ENCODE data around the gene TRAK1.
"Not testable (repeated sequence)": the region's sequence is repeated elsewhere in the genome, so short reads cannot be mapped to it uniquely, and the experiment has no call there.

The TRAK1 gene, protein sequence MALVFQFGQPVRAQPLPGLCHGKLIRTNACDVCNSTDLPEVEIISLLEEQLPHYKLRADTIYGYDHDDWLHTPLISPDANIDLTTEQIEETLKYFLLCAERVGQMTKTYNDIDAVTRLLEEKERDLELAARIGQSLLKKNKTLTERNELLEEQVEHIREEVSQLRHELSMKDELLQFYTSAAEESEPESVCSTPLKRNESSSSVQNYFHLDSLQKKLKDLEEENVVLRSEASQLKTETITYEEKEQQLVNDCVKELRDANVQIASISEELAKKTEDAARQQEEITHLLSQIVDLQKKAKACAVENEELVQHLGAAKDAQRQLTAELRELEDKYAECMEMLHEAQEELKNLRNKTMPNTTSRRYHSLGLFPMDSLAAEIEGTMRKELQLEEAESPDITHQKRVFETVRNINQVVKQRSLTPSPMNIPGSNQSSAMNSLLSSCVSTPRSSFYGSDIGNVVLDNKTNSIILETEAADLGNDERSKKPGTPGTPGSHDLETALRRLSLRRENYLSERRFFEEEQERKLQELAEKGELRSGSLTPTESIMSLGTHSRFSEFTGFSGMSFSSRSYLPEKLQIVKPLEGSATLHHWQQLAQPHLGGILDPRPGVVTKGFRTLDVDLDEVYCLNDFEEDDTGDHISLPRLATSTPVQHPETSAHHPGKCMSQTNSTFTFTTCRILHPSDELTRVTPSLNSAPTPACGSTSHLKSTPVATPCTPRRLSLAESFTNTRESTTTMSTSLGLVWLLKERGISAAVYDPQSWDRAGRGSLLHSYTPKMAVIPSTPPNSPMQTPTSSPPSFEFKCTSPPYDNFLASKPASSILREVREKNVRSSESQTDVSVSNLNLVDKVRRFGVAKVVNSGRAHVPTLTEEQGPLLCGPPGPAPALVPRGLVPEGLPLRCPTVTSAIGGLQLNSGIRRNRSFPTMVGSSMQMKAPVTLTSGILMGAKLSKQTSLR
- 42.8 to 60.8 (median 44.1) reads per million in 4 donors for total RNA-seq

DNA sequence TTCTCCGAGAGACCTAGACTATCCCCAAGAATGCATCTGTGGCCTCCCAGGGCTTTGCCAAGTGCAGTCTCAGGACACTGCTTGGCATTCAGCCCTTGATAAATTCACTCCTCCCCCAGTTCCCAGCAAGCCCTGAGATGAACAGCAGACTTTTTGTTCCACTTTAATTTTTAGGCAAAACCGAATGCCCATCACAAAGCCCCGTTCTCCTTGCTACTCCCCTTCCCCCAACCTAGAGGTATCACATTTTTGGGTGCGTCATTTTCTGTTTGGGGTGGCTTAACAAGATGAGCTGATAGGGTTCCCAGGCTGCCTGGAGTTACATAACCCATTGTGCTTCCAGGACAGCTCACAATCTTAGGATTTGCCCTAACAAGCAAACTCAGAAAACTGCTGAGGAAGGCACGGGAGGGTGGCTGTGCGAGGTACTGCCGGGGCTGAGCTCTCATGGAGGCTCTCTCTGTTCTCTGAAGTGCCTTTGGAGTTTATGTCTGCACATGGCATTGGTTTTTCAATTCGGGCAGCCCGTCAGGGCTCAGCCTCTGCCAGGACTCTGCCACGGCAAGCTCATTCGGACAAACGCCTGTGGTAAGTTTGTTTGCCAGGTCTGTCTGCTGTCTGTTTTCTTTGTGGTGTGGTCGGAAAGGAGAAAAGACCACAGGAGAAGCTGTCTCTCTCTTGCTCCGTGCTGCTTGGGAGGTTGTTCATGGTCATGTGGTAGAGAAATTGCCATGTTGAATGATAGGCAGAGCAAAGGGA, at the start of gene TRAK1:
Gene TRAK1, plus strand, starts transcription at position 385 of the 759 bp plus-strand sequence. Its CDS starts 113 bp downstream, at position 498.
- DNase-seq = no peak

DNA sequence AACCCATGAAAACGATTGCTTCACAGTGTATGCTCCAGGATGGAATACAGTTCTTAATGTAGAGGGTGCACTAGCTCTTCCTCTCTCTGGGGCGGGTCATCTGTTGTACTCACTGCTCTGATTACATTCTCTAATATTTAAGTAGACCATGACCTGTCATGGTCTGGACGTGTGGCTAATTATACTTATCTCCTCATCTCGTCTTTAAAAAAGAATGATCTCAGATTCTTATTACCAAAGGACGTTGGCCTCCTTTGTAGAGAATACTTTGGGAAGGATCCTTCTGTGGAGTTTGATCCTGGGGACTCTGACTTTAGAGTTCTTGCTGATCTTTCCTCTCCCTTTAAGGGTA, 48.4 kb upstream of the TRAK1 start:
- no peak for DNase-seq

DNA sequence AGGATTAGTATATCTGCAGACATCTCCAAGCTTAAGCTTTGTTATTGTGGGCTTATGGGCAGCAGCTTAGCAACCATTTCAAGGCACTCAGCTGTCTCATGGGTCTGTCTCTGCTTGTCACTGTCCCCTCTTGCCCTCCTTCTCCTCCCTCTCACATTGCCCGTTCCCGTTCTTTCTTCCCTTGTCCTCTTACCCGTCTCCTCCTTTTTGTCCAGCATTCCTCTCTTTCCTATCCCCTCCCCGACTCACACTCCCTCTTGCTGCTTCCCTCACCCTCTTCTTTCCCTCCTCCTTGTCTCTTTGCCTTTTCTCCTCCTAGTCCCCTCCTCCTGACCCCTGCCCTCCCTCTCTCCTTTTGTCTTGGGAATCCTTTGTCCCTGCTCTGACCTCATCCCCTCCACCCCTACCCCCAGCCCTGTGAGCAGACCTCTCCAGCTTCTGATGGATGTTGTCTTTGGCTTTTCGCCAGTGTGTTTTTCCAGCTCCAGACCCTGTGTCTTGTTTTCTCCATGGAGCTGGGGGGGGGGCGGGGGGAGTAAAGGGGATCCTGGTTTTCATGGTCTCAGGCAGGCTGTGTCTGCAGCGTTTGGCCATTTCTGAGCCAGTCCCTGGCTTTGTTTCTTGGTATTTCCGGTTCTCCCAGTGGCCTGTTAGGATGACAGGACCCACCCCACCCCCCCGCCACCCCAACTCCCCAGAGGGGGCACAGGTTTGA, 47.9 kb upstream of the TRAK1 start:
- no peak for DNase-seq

DNA sequence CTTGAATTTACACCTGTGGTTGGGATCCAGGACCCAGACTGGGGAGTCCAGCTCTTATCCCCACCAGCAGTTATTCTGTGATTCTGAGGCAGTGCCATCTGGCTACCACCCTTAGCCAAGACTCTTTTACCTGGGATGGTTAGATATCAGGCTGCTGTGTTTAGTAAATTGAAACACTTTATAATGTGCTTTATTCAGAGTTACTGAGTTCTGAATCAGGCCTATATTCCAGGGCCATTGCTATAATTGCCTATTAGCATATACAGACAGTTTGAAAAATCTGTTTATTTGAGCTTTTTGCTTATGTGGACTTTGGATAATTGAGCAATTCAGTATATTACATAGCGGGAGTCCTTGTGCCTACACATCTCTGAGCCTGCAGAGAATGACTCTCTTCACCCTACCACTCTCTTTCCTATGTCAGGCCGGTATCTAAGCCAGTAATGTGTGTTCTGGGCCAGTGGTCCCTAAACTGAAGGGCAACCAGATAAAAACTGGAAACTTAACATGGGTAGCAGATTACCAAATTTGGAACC, 45.4 kb upstream of the TRAK1 start:
- DNase-seq = no peak

DNA sequence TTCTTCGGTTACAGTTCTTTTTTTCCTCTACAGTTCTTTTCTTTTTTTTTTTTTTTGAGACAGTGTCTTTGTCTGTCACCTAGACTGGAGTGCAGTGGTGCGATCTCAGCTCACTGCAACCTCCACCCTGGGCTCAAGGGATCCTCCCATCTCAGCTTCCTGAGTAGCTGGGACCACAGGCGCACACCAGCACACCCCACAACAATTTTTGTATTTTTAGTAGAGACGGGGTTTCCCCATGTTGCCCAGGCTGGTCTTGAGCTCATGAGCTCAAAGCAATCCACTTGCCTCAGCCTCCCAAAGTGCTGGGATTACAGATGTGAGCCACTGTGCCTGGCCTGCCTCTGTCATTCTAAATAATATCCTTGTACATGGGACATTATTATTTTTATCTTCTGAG, 42.6 kb upstream of the TRAK1 start:
- DNase-seq = not testable (repeated sequence)

DNA sequence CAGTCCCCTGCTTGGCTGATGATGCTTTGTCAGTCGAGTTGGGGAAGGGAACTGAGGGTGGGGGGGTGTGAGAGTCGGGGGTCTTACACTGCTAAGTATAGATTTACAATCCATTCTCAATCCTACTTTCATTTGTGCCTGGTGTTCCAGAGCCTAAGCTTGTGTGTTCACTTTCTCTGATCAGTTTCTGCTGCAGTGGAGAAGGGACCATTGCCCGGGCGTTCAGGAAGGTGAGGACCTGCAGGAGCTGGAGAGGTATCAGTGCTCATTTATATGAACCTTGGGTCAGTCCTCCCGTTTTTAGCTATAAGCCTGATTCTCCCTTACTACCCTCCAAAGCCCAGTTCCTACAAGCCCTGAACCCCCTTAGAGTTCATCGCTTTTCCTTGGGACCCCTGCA, 41.0 kb upstream of the TRAK1 start:
- DNase-seq = no peak

DNA sequence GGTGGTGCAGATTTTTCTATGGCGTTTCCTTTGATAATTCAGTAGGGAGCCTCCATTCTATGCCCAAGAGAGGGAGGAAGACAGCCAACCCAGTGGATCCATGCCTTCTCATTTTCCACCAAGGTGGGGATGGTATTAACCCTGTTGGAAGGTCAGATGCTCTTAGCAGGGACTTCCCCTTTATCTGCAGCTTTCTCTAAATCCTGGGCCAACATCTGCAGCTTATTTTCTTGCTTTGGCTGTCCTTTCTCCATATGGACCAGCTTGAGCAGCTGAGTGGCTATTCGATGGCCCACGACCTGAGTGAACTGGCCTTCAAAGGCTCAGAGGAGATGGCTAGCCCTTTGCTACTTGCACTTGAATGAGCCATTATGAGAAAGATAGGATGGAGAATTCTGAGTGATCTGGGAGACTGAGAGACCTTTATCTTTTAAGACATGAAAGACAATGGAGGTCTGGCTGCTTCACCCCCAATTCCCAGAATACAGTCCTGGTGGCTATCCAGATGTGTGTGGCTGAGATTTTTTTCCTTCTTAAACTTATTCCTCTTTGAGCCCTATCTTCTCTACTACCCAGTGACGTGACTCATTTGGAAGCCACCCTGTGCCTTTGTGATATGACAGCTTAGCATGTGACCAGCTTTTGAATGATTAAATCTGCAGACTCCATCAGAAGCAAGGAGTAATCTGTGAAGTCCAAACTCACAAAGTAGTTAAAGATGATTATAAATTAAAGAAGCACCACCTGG, 39.6 kb upstream of the TRAK1 start:
- no peak for DNase-seq

DNA sequence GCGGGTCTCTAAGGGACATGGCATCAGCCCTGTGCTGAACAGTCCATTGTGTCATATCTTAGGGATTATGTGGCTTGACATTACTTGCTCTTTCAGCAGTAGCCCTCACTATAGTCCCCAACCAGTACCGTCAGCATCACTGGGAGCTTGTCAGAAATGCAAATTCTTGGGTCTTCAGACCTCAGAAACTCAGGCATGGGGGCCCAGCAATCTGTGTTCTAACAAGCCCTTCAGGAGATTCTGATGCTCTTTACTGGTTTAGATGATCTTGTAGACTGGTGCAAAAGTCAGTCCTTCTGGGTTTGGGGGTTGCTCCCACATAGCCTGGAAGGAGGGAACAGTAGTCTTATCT, 39.0 kb upstream of the TRAK1 start:
- DNase-seq = no peak

DNA sequence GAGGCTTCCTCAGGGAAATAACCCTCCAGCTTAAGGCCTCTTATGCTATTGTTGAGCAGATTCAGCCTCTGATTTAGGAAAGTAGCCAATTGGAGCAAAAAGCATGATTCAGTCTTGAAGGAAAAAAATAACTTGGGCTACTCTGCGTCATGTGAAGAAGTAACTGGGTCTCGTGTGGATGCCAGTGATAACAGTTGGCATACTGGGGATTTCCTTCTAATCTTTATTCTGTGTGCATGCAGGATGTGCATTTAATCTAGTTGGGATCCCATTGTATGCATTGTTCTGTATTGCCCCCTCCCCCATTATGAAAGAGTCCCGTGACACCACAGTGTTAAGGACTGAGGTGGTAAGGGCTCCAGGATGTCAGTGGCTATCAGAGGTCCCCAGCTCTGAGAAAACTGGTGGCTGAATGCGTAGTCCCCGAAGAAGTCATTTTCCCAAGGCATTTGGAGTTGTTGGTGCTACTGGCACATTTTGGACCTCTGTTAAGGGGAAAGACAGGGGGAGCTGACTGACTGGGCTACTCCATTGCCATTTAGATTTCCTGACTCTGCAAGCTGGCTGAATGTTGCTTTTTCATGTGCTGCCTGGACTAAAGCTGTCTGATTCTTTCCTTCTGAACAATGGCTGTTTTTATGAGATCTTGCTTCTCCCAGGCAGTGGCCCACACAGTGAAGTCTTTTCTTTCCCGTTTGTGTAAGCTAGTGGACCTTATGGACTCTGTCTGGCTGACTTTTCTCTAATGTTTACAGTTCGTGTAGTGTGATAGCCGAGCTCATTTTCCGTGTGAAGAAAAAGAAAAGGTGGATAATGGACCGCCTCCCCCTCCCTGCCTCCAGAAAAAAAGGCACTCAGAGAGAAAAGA, 38.4 kb upstream of the TRAK1 start:
- no peak for DNase-seq

DNA sequence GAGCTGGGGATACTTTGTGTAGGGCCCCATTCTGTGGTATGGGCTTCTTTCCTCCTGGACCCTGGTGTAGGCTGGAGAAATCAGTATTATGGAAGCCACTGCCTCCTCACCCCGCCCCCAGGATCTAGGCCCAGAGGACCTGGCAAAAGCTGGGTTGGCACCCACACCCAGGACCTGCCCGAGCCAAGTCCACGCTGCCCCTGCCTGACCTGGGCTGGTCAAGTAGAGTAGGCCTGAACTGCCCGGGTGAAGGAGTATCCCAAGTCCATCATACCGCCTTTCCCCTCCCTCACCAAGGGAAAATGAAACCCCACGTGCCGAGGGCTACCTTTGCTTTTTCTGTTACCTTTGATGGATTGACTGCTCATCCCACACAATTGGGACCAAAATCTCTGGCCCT, 37.7 kb upstream of the TRAK1 start:
- no peak for DNase-seq

DNA sequence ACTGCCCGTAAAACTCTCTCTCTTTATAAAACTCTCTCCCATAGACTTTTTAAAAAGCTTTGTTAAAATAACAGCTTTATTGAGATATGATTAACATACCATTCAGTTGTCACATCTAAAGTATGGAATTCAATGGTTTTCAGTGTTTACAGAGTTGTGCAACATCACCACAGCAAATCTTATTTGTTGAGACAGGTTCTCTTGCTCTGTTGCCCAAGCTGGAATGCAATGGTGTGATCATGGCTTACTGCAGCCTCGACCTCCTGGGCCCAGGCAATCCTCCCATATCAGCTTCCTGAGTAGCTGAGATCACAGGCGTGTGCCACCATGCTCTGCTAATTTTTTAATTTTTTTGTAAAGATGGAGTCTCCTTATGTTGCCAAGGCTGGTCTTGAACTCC, 35.9 kb upstream of the TRAK1 start:
- no peak for DNase-seq

DNA sequence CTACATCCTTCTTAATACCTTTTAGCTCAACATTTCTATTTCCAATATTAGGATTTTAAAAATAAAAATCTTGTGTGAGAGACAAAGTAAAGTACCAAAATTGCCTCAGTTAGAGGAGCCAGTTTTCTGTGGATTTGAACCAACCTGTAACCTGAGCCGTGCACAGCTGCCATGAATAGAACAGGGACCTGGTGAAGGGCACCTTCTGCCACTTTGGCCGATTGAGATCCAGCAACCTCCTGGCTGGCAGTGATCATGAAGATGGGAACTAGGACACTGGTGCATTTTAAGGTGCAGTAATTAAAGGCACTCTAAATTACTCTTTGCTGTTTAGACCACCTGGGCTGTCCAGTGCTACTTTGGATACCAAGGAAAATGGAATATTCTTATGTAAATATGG, 34.3 kb upstream of the TRAK1 start:
- no peak for DNase-seq

DNA sequence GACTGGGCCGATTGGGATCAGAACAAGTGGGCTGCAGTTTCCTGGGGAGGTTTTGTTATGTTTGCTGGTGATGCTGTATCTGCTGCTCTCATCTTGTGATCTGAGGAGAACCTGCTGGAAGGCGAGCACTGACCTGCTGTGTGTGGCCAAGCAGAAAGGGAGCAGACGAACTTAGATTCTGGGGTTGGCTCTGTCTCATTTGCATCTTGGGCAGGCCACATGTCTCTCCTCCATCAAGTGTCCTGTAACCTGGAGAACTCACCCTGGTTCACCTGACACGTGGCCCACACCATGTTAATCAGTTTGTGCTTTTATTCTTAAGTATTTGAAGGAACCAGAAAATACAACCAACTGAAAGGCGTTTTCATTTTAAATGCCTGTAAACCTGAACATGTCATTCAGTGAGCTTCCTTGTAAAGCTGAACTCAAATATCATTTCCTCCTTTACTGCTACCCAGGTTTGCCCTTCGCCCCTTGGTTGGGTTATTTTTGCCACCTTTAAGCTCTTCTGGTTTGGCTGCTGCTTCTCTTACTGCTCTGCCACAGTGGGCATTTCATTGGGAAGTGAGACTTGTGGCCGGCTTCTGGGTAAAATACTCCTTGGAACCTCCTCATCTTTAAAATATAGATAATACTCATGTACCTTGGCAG, 33.5 kb upstream of the TRAK1 start:
- no peak for DNase-seq

DNA sequence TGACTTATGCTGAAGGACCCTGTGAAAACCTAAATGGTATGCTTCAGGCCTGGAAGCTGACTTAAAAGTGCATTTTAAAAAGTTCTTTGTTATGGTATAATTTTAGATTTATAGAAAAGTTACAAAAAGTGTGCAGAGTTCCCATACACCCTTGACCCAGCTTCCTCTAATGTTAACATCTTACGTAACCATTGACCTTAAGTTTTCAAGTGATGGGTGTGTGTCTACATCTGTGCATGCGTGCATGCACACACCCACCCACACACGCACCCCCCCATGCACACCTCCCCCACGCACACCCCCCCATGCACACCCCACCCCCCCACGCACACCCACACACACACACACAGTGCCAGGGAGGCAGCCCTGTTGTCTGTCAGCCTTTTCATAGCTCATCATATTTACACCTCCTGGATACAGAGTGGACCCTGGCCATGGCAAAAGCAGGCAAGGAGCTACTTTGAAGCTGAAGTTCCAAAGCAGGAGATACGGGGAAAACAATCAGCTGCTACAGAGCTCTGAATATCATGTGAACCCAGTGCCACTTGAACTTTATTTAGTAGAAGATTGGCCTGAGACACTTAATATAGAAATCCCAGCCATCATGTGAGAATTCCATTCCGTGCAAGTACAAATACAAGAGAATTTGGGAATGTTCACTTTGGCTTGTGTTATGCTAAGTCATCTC, 30.0 kb upstream of the TRAK1 start:
- no peak for DNase-seq

DNA sequence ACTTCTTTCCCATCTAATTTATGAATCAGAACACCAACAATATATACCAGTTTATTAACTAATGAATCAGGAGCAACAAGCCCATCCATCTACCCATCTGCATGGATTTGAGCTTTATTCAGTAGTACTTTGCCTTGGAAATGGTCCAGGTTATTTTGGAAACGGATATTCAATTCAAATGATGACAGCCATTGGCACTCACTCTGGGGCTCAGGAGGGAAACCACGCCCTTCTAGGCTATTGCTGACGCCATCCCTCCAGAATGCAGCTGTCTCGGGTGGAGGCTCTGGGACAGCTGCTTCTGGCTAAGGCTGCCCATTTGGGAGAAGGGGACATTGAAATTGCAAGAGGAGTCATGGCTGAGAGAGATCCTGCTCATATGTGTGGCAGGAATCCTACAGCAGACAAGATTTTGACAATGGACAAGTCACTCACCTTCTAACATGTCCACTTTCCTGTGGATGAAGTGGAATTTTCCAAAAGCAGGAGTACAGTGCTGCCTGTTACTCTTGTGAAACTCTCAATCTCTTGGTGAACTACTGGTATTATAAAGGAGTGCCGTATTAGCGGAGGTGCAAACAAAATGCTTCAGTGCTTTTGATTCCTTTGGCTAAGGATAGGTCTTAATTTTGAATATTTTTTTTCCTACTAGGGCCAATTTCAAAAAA, 29.3 kb upstream of the TRAK1 start:
- no peak for DNase-seq

DNA sequence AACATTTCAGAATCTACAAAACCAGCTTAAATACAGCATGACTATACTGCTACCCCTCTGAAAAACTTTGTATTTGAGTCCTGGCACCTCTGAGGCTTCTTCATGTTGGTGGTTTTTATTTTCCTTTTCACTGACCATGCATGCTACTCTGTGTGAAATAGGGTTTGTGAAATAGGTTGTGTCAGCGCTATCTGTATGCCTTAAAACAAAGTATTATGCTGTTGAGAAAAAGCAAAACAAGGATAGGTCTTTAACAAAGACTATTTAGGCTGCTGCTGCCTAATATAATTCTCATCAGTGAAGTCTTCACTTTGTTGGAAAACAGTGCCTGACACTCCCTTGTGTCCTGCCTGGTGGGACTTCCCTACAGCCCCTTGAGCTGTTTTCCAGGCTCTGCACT, 28.7 kb upstream of the TRAK1 start:
- no peak for DNase-seq

DNA sequence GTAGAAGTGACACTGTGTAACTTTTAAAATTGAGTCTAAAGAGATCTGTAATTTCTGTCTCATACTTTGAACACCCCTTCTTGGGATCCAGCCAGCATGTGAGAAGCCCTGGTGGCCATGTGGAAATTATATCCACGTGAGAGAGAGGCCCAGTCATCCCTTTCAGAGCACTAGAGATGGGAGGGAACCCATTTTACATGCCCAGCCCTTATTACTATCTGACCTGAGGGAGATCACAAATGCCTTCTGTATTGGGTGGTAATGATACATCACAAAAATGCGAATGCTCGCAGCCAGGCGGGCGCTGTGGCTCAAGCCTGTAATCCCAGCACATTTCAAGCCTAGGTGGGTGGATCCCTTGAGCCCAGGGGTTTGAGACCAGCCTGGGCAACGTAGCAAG, 27.3 kb upstream of the TRAK1 start:
- no peak for DNase-seq

DNA sequence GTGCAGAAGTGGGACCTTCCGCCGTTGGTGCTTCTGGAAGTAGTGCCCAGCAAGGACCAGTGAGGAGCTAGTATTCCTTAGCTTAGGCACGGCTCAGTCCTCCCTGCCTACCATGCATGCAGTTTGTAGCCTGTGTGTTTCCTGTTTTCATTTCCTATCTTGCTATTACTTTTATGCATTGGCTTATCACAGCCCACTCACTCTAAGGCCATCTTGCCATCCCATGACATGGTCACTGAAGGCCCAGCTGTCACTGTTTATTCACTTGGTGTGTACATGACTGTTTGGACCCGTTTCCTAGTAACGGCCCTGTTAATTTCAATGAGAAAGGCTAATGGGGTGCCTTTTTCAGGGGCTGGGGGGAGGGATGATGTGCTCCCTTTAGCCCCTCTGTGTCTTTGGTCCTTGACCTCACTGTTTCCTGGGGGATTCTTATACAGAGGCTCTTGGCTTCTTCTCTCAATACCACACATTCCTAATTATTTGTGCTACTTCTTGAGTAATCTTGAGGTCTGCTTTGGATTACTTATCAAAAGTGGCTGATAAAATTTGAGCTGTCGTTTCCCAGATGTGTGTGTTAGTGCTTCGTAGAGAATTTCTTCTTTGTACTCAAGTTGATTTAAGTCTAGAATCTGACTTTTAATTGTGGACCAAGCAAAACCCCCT, 24.5 kb upstream of the TRAK1 start:
- DNase-seq = no peak
